Inferior parietal cortex (tissue), 1 donor: ENCODE results near the gene ATP2C2.
"Not testable (repeated sequence)": the region's sequence is repeated elsewhere in the genome, so short reads cannot be mapped to it uniquely, and the experiment has no call there.

Experiments
- DNase-seq: peaks from one replicate; pipeline ENCODE4 v3.0.0-alpha.2; 2016; ENCODE audit errors: extremely low spot score

ATP2C2 gene

DNA sequence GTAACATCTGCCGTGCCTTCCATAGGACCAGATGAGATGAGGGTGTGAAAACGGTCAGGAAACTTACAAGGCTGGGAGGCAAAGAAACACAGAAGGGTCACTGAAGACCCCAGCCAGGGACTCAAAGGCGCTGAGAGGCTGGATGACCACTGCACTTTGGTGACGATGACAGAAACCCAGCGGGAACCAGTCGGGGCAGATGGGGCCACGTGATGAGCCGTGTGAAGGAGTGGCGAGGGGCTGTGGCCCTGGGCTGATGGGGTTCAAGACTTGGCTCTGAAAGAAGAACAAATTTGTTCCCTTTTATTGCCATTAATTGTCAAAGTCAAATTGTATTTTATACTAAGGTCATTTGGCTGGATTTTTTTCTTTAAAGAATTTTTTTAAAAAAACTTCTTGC, 28.6 kb upstream of the ATP2C2 start:
- no peak for DNase-seq

DNA sequence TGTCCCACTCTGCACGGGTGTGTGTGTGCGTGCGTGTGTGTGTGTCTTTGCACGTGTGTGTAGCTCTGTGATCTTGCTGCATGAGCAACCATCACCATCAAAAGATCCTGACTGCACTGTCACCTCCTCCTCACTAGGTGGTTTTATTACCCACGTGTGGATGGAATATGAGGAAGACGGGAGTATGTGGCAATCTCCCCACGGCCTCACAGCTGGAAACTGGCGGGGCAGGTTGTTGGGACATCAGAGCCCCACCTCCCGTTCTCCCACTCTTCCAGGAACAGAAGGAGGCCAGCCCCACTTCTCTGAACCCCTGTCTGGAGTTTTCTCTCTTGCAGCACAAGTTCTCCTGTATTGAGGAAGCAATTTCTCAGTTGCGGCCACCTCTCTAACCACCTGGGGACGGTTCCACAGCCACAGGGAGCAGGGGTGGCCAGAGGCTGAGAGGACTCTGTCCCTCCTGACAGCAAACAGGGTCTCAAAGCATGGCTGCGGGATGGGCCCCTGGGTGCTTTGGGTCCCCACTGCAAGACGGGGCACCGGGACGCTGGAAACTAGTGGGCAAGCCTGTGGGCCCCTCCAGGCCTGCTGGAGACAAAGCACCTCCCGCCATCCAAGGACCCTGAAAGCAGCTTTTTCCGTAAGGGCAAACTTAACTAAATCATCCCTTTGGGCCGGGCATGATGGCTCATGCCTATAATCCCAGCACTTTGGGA, 27.9 kb upstream of the ATP2C2 start:
- no peak for DNase-seq

DNA sequence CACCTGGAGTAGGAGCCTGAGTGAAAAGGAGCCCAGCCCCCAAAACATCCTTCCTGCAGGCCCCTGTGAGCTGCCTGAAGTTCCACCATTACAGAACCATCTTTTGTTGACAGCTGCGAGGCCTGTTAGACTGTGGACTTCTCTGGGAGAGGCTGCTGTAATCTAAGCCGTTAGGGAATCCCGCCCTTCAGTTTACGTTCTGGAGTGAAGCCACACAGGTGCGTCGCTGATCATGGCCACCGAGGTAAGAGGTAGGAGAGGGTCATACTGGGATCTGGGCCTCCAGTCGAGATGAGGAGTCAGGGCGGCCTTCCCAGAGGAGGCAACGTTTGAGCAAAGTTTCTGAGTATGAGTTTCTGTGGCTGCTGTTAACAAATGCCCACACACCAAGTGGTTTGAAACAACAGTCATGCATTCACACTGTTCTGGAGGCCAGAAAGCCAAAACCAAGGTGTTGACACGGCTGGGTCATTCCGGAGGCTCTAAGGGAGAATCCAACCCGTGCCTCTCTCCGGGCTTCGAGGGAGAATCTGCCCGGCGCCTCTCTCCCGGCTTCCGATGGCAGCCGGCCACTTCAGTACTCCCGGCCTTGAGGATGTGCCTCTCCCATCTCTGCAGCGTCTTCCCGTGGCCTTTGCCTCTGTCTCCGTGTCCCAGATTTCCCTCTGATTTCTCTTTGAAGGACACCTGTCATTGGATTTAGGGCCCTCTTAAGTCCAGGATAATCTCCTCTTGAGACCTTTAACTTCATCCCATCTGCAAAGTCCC, 26.6 kb upstream of the ATP2C2 start:
- DNase-seq: no peak

DNA sequence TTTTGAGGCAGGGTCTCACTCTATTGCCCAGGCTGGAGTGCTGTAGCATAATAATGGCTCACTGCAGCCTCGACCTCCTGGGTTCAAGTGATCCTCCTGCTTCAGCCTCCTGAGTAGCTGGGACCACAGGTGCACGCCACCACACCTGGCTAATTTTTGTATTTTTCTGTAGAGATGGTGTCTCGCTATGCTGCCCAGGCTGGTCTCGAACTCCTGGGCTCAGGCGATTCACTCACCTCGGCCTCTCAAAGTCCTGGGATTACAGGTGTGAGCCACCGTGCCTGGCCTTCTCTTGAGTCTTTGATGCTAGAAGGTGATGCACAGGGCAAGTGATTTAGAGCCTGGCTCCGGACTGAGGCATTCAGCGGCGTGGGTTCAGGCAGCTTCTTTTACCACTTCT, 24.5 kb upstream of the ATP2C2 start:
- not testable (repeated sequence) for DNase-seq

DNA sequence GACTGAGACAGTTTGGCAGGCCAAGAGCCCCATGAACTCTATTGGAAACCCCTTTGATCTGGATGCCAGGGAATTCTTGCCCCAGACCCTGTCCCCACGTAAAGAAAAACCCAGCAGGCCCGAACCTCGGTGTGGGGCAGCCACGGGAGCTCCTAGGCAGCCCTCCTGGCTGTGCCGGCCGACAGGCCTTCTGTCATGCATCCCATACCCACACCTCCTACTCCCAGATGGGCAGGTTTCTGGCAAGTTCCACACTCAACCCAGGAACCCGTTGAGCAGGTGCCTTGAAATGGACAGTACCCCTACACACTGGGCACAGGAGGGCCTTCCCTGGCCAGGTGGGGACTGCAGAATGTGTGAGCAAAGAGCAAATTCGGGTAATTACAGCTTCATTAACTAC, 23.6 kb upstream of the ATP2C2 start:
- DNase-seq: no peak

DNA sequence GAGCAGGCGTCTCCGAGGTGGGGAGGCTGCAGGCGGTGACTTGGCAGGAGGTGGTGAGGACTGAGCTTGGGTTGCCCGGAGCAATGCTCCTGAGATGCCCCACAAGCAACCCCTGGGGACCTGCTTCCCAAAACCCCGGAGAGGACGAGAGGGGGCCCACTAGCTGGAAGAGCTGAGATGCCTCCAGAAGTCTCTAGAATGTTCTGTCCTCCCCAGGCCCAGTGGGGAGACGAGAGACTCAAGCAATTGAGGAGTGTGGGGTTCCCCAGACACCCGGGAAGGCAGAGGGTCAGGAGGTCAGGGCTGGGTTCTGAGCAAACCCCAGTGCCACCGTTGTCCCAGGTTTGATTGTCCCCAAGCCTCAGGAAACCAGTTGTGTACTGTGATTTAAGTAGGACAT, 21.2 kb upstream of the ATP2C2 start:
- no peak for DNase-seq

DNA sequence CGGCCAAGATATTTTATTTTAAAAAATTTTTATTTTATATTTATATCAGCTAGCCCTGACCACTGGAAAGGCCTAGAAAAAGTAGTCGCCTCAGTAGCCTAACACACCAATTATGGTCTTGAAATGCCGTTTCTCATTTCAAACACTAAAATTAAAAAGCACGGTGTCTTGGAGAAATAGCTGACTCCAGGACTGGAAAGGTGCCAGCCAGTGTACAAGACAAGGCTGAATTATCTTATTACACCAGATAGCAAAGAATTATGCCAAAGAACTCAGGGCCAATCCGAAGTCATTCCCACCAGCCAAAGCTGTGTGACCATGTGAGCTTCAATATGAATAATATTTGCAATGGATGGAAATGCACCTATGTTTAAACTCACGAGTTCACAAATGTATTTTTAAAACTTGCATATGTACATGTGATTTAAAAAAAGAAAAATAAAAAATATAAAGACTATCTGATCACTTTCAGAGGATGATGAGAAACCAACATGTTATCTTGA, 19.9 kb upstream of the ATP2C2 start:
- DNase-seq: no peak

DNA sequence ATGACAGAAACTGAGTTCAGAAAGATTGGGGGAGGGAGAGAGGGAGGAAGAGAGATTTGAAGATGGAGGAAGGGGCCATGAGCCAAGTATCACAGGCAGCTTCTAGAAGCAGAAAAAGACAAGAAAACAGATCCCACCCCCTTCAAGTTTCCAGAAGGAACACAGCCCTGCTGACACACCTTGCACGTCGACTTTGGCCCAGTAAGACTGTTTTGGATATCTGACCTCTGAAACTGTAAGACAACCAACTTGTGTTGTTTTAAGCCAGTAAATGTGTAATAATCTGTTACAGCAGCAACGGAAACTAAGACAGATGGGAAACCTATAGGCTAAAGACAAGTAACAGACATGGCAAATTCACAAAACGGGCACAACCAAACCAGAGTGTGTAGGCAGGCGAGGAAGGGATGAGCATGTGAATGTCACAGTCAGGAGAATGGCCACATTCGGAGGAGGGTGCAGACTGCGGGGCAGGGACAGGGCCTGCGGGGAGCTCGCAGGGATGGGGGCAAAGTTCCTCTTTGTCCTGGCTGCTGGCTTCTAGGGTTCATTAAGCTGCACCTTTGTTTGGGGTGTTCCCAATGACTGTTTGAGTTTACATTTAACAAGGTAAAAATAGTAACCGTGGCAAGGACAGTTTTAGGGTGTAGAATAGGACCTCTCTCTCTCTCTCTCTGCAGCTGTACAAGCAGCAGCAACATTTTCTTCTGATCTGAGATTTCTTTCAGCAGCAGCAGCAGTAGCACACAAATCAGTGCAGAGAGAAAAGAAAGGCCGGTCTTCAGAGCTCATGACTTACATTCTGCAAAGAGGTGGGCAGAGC, 18.3 kb upstream of the ATP2C2 start:
- DNase-seq: no peak

DNA sequence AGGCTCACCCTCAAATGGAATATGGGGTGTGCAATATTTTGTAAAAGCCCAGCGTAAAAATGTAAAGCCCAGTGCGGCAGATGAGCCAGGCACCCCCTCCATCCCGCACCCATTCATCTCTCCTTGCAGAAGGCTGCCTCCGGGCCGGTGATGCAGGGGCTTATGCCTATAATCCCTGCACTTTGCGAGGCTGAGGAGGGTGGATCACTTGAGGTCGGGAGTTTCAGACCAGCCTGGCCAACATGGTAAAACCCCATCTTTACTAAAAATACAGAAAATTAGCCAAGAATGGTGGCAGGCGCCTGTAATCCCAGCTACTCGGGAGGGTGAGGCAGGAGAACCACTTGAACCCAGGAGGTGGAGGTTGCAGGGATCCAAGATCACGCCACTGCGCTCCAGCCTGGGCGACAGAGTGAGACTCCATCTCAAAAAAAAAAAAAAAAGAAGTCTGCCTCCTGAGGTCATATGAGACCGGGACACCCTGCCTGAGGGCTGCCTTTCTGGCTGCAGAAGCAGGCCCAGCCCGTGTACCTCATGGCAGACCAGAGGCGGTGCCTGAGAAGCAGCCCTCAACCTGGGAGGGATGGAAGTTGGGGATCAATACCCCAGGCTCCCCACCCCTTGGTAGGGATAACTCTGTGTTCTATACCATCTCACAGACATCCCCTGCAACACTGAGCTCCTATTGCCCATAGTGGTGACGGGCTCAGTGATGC, 17.5 kb upstream of the ATP2C2 start:
- no peak for DNase-seq

DNA sequence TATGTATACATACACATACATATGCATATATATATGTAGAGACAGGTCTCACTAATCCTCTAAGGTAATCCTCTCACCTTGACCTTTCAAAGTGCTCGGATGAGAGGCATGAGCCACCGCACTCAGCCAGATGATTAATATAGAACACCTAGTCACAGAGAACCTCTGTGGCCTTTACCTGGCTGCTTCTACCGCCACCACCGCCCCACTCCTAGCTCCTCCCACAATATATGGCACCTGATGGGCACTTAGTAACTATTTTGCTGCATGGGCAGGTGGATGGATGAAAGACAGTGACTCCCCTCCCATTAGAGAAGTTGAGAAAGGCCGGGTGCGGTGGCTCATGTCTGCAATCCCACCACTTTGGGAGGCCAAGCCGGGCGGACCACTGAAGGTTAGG, 16.7 kb upstream of the ATP2C2 start:
- no peak for DNase-seq

DNA sequence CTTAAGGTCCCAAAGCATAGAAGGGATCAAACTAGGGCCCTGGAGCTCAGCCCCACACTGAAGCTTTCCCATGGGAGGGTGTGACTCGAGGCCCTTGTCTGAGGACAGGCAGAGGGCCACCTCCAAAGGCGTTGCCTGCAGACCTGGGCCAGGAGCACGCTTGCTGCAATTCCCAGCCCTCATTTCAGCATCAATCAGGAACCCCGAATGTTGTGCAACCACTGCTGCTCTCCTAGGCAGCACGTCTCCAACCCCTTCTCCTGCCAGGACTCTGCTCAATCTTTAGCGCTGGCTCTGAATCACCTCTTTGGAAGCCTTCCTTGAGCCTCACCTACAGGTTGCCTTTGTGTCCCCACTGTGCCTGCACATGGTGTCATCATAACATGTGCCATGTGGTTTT, 14.0 kb upstream of the ATP2C2 start:
- no peak for DNase-seq

DNA sequence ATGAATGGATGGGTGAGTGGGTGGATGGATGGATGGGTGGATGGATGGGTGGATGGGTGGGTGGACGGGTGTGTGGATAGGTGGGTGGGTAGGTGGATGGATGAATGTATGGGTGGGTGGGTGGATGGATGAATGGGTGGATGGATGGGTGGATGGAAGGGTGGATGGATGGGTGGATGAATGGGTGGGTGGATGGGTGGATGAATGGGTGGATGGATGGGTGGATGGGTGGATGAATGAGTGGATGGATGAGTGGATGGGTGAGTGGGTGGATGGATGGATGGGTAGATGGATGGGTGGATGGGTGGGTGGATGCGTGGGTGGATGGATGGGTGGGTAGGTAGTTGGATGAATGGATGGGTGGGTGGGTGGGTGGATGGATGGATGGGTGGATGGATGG, 13.2 kb upstream of the ATP2C2 start:
- no peak for DNase-seq

DNA sequence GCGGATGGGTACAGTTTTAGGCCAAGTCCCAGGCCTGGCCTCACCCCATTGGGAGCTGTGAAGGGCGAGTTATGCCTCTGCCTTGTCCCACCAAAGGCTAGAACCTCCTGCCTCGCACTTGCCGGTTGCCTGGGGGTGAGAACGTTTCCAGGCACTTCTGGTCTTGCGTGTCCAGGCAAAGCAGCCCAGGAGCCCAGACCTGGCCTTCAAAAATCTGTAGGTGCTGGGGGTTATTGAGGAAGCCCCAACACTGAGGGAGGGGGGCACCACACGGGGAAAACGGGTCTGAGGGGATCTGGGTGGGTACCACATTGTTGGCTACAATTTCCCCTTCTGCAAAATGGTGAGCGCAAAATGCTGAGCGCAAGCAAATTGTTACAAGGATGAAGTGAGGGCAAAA, 12.2 kb upstream of the ATP2C2 start:
- DNase-seq: no peak

DNA sequence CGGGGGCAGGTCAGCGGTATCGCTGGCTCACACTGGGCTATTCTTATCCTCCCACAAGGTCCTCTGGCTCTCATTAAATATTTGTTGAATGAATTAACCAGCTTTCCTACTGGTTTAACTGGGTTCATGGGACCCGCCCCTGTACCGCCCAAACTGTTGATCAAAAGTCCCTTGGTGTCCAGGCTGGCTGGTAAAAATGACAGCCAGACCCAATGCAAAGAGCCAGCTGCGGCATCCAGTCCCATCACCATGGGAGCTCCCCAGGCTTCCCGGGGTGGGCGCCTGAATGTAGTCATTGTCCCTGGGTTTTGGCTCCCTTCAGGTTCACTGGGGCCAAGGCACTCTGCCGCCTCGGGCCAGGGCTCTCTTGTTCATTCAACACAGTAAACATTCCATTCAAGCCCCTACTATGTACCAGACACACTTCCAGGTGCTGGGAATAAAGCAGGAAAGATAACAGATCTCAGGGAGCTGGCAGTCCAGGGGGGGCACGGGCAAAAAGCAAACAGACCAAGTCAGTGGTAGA, 11.7 kb upstream of the ATP2C2 start:
- peak; percentile 84 for DNase-seq

DNA sequence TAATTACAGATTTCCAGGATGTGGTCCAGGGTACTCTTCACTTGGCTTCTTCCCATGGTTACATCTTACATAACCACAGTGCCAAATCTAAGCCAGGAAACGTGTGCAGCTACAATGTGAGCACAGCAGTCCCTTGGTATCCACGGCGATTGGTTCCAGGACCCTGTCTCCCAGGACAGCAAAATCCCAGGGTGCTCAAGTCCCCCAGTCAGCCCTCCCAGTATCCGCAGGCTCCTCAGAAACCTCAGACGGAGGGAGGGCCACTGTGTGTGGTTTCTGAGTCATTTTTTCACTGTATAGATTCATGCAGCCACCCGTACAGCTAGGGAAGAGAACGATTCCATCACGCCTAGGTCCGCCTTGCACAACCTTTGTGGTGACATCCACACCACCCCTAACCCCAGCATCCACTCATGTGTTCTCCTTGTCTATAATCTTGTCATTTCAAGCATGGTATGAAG, 11.1 kb upstream of the ATP2C2 start:
- DNase-seq: peak; percentile 62

DNA sequence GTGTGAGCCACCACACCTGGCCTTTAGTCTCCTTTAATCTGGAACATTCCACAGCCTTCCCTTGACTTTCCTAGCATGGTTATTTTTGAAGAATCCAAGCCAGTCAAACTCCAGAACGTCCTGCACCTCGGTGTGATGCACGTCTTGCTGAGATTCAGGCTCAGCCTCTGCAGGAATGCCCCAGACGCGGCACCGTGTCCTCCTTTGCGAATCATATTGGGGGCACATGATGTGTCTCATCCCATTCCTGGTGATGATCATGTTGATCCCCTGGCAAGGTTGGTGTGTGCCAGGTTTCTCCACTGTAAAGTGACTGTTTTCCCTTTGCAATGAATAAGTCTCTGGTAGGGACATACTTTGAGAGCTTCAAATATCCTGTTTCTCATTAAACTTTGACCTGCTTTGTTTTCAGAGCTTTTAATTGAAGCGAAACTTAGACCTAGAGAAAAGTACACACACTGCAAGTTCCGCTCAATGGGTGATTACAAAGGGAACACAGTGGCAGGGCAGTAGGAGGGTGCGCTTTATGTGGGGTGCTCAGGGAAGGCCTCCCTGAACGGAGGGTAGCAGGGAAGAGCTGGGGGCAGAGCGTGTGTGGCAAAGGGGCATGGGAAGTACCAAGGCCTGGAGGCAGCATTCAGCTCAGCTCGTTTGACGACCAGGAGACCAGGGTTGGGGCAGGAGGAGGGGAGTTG, 9.6 kb upstream of the ATP2C2 start:
- DNase-seq: no peak

DNA sequence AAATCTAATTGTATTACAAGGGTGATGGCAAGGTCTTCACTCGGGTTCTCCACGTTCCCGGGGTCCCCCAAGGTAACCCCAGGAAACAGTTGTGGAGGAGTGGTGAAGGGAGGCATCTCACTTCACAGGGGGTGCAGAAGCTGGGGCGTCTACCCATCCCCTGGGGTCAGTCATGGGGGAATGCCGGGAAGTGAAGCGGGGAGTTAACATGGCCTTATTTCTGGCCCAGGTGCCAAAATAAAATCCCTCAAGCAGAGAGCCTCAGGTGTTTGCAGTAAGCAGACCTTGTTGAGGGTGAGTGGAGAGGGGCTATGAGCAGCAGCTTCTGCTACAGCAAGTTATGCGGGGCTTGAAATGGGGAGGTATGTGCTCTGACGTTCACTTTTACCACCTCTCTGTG, 9.0 kb upstream of the ATP2C2 start:
- DNase-seq: no peak

DNA sequence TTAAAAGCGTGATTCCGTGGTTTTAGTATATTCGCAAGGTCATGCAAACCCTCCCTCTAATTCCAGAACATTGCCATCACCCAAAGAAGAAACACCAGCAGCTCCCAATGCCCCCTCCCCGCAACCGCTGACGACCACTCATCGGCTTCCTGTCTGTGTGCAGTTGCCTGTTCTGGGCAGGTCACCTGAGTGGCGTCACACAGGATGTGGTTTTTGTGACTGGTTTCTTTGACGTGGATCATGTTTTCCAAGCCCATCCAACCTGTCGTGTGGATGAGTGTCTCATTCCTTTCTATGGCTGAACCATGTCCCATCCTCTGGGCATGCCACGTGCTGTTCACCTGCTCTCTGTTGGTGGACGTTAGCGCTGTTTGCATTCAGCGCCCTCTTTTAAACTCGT, 8.2 kb upstream of the ATP2C2 start:
- no peak for DNase-seq

DNA sequence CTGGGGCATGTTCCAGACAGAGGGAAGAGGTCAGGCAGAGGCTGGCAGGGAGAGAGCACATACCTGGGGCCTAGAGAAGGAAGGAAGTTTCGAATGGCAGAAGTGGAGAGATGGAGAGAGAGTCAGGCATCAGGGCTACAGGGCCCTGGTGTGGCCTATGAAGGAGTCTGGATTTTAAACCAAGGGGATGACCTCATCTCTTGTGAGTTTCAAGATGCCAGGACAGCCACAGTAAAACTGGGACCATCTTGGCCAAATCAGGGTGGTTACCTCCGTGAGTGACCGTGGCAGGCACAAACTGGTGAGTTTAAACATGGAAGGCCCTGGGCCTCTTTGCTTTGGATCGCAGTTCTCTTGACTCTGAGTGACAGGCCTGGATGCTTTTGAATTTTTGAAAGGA, 7.6 kb upstream of the ATP2C2 start:
- DNase-seq: no peak

DNA sequence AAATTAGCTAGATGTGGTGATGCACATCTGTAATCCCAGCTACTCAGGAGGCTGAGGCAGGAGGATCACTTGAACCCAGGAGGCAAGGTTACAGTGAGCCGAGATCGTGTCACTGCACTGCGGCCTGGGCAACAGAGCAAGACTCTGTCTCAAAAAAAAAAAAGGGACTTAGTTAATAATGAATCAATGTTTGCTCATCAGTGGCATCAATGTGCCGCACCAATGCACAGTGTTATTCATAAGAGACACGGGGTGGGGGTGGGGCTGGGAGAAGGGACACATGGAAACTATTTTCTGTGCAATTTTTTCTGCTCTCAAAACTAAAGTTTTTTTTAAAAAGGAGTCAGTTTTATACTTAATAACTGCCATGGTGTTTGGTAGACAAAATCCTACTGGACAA, 6.8 kb upstream of the ATP2C2 start:
- no peak for DNase-seq

DNA sequence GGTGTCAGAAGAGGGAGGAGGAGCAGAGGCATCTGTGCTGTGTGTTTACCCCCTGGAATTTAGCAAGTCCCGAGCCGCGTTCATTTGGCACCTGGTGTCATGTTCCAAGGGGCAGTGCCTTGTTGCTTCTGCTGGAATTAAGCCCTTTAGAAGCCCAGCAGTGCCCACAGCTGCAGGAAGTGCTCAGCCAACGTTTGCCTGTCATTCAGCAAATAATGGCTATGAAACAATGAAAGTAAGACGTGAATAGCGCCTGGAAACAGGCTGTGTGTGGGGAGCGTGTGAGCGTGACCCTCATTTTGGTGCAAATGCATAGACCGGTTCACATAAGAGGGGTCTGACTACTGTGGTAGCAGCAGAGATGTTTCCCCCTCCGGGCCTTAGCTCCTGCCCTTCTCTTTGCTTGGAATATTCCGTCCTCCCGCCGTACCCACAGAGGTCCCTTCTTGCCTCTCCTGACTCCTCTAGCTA, 5.8 kb upstream of the ATP2C2 start:
- no peak for DNase-seq
